Sigmoid colon (tissue), 7 donors: ENCODE results near the gene CFAP20DC. TPM values are rescaled to one million over a fixed set of nuclear protein-coding genes. Genes with fewer than 3 reads are reported as not detected.
"Not testable (repeated sequence)": the region's sequence is repeated elsewhere in the genome, so short reads cannot be mapped to it uniquely, and the experiment has no call there.

ENCODE experiments used
- DNase-seq: peaks from one replicate; pipeline ENCODE4 v3.0.0-alpha.2; 2019
- H3K27ac ChIP-seq, 4 donors: fragments of 200-600 bp; sonication (generic); one replicate each; pipeline ENCODE4 v1.5.1; 2016 to 2019; ENCODE audit warnings: mild to moderate bottlenecking in 1 of 4
- H3K27me3 ChIP-seq, 3 donors: fragments of 200-600 bp; sonication (generic); one replicate each; pipeline ENCODE4 v1.5.1; 2019; ENCODE audit warnings: mild to moderate bottlenecking in 1 of 3
- H3K36me3 ChIP-seq, 4 donors: fragments of 200-600 bp; sonication (generic); one replicate each; pipeline ENCODE4 v1.5.1; 2016 to 2019
- H3K4me1 ChIP-seq, 4 donors: fragments of 200-600 bp; sonication (generic); one replicate each; pipeline ENCODE4 v1.5.1; 2017 to 2019
- H3K4me3 ChIP-seq, 4 donors: fragments of 200-600 bp; sonication (generic); one replicate each; pipeline ENCODE4 v1.5.1; 2017 to 2019; ENCODE audit warnings: mild to moderate bottlenecking in 2 of 4, moderate library complexity in 1 of 4
- H3K9me3 ChIP-seq, 4 donors: fragments of 200-600 bp in 3 of 4; sonication (generic) in 3 of 4; one replicate each; pipeline versions ENCODE4 v1.5.1 to v1.6.1; 2013 to 2019
- EP300 ChIP-seq, 4 donors: sonication (generic); formaldehyde crosslinking; IDR thresholded peaks; one replicate each; pipeline ENCODE4 v1.6.1; 2017; ENCODE audit warnings: antibody characterized with exemption in 4 of 4
- POLR2A ChIP-seq, 2 donors: fragments of 450-650 bp; IDR thresholded peaks; one replicate each; pipeline ENCODE4 v1.6.1; 2016; ENCODE audit warnings: antibody characterized with exemption in 2 of 2, mild to moderate bottlenecking in 2 of 2, moderate library complexity in 2 of 2
- POLR2AphosphoS5 ChIP-seq, 4 donors: sonication (generic); formaldehyde crosslinking; IDR thresholded peaks; one replicate each; pipeline ENCODE4 v1.6.1; 2017; ENCODE audit warnings: antibody characterized with exemption in 4 of 4
- whole genome bisulfite sequencing, 2 donors: extraction: QIAGEN DNeasy Blood & Tissue Kit; methylation state at CpG; one replicate each; pipeline ENCODE4 v1.1.7; 2013; 5-methylcytosine and 5-hydroxymethylcytosine counted together
- intact Hi-C: fragments of 100-400 bp; cut with DNase I; formaldehyde crosslinking; loops from one replicate; pipeline ENCODE4 v1.15.1; 2023
- polyA plus RNA-seq, 3 donors: library from polyadenylated mRNA; stranded (reverse); fragments of 200-250 nt; gene quantifications; one replicate each; pipeline ENCODE4 v1.2.3, GENCODE V29; 2013
- total RNA-seq, 4 donors: library from RNA; depleted of rRNA; stranded (reverse); fragments of >200 nt; gene quantifications; one replicate each; pipeline ENCODE4 v1.1.0, GENCODE V29; 2016
- TF ChIP-seq, protein P1 (sequence below), 4 experiments: fragments of 450-650 bp in 3 of 4; fragments of 200-600 bp in 1 of 4; IDR thresholded peaks; one replicate each; pipeline ENCODE4 v1.5.1; 2016 to 2019; ENCODE audit warnings: antibody characterized with exemption in 4 of 4, mild to moderate bottlenecking in 3 of 4, moderate library complexity in 2 of 4
- donor health status: healthy with polysubstance abuse.
- donor health status: Bipolar disorder and iron deficiency.
- donor health status: healthy.

Gene CFAP20DC
- total and polyA plus RNA-seq, 7 donors, result under 0.01 to 0.83 (median 0.37) TPM; not detected in 1

DNA sequence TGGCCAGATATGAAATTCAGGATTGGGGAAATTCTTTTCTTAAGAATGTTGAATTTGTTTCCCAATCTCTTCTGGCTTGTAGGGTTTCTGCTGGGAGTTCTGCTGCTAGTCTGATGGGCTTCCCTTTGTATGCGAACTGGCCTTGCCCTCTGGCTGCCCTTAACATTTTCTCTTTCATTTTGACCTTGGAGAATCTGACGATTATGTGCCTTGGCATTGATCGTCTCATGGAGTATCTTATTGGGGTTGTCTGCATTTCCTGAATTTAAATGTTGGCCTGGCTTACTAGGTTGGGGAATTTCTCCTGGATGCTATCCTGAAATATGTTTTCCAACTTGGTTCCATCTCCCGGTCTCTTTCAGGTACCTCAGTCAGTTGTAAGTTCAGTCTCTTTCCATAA lies 152.2 kb downstream of the CFAP20DC start:
- TF ChIP-seq EP300 (IDR thresholded peaks at IDR 0.05), result no peak
- TF ChIP-seq POLR2A (IDR thresholded peaks at IDR 0.05), result no peak
- TF ChIP-seq POLR2AphosphoS5 (IDR thresholded peaks at IDR 0.05), result no peak
- TF ChIP-seq, protein P1, sequence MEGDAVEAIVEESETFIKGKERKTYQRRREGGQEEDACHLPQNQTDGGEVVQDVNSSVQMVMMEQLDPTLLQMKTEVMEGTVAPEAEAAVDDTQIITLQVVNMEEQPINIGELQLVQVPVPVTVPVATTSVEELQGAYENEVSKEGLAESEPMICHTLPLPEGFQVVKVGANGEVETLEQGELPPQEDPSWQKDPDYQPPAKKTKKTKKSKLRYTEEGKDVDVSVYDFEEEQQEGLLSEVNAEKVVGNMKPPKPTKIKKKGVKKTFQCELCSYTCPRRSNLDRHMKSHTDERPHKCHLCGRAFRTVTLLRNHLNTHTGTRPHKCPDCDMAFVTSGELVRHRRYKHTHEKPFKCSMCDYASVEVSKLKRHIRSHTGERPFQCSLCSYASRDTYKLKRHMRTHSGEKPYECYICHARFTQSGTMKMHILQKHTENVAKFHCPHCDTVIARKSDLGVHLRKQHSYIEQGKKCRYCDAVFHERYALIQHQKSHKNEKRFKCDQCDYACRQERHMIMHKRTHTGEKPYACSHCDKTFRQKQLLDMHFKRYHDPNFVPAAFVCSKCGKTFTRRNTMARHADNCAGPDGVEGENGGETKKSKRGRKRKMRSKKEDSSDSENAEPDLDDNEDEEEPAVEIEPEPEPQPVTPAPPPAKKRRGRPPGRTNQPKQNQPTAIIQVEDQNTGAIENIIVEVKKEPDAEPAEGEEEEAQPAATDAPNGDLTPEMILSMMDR (IDR thresholded peaks at IDR 0.05), result no peak
- intact Hi-C loops, result no loop called here
- H3K27ac ChIP-seq, result no peak overlapping the region
- H3K4me3 ChIP-seq, result no peak overlapping the region
- no peaks in the 10 kb centered on the region for H3K27me3 ChIP-seq
- no peak for DNase-seq
- 86 to 87% methylated on average over 4 of the region's 4 CpGs for WGBS, 2 donors
- no peaks in the 10 kb centered on the region for H3K4me1 ChIP-seq
- no peaks in the 10 kb centered on the region for H3K9me3 ChIP-seq
- no peaks in the 10 kb centered on the region for H3K36me3 ChIP-seq

DNA sequence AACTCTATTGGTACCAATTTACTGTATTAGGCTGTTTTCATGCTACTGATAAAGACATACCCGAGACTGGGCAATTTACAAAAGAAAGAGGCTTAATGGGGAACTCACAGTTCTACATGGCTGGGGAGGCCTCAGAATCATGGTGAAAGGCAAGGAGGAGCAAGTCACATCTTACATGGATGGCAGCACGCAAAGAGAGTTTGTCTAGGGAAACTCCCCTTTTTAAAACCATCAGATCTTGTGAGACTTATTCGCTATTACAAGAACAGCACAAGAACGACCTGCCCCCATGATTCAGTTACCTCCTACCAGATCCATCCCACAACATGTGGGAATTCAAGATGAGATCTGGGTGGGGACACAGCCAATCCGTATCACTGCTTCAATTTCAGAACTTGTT lies 154.1 kb downstream of the CFAP20DC start:
- H3K4me1 ChIP-seq, H3K36me3 ChIP-seq, H3K27ac ChIP-seq, H3K9me3 ChIP-seq, intact Hi-C loops, H3K4me3 ChIP-seq, H3K27me3 ChIP-seq, DNase-seq: not testable (repeated sequence)
- 95 to 97% methylated on average over 5 of the region's 5 CpGs for WGBS, 2 donors

DNA sequence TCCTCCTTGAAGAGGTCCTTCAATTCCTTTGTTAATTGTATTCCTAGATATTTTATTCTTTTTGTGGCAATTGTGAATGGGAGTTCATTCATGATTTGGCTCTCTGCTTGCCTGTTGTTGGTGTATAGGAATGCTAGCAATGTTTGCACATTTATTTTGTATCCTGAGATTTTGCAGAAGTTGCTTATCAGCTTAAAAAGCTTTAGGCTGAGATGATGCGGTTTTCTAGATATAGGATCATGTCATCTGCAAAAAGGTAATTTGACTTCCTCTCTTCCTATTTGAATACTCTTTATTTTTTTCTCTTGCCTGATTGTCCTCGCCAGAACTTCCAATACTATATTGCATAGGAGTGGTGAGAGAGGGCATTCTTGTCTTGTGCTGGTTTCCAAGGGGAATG lies 157.3 kb downstream of the CFAP20DC start:
- H3K36me3 ChIP-seq, H3K4me3 ChIP-seq, H3K4me1 ChIP-seq, H3K27me3 ChIP-seq, H3K27ac ChIP-seq, H3K9me3 ChIP-seq, intact Hi-C loops, DNase-seq: not testable (repeated sequence)
- WGBS, 2 donors, result 53 to 83% methylated on average over 2 of the region's 2 CpGs

DNA sequence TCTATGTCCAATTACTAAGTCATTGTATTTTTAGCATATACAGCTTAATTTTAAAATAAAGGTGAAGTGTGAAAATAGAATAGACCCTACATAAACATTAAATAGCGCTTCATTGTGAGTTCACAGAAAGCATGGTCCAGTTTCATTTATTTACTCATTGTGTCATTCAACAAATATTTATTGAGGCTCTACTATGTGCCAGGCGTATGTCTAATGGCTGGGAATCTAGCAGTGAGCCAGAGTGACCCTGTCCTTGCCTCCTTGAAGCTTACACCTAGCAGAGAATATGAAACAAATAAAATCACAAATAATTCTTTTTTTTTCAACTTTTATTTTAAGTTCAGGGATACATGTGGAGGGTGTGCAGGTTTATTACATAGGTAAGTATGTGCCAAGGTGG lies 161.7 kb downstream of the CFAP20DC start:
- TF ChIP-seq POLR2AphosphoS5 (IDR thresholded peaks at IDR 0.05) (no peak), POLR2A (IDR thresholded peaks at IDR 0.05) (no peak), EP300 (IDR thresholded peaks at IDR 0.05) (no peak)
- TF ChIP-seq, protein P1 (IDR thresholded peaks at IDR 0.05), result no peak

DNA sequence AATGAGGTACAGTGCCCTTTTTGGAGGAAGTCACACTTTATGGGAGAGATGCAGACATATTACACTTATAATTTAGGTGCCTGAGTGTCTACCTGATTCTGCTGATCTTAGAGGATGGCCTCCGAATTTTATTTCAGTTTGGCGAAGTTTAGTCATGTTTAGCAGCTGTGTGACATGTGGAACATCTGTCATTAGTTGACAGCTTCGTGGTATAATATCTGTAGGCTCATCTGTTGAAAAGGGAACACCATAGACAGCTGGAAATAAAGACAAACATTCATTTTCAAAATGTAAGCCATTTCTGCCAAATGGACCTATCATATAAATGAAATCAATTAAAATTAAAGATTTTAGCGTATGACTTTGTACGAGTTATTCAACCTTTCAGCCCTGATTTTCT lies 165.4 kb downstream of the CFAP20DC start:
- Histone ChIP-seq H3K36me3 (no peaks in the 10 kb centered on the region), H3K4me1 (peaks cover 0 to 7% (median 2%) of the 10 kb centered on the region in 4 donors), H3K9me3 (no peaks in the 10 kb centered on the region), H3K4me3 (no peak overlapping the region), H3K27ac (no peak overlapping the region), H3K27me3 (no peaks in the 10 kb centered on the region)
- intact Hi-C loops, result no loop called here
- WGBS, 2 donors, result 70 to 87% methylated on average over 5 of the region's 5 CpGs
- no peak for DNase-seq
- TF ChIP-seq POLR2A (IDR thresholded peaks at IDR 0.05) (no peak), EP300 (IDR thresholded peaks at IDR 0.05) (no peak), POLR2AphosphoS5 (IDR thresholded peaks at IDR 0.05) (no peak)
- TF ChIP-seq, protein P1 (IDR thresholded peaks at IDR 0.05), result no peak

More for the DNA sequence above, 161.7 kb downstream of the CFAP20DC start:
- H3K36me3 ChIP-seq, result no peaks in the 10 kb centered on the region
- no peak overlapping the region for H3K4me3 ChIP-seq
- peaks cover 0 to 7% (median 2%) of the 10 kb centered on the region in 4 donors for H3K4me1 ChIP-seq
- H3K27ac ChIP-seq, result no peak overlapping the region
- DNase-seq, result no peak
- H3K9me3 ChIP-seq, result no peaks in the 10 kb centered on the region
- no peaks in the 10 kb centered on the region for H3K27me3 ChIP-seq
- WGBS, 2 donors, result 74 to 87% methylated on average over 2 of the region's 2 CpGs
- intact Hi-C loops, result no loop called here

DNA sequence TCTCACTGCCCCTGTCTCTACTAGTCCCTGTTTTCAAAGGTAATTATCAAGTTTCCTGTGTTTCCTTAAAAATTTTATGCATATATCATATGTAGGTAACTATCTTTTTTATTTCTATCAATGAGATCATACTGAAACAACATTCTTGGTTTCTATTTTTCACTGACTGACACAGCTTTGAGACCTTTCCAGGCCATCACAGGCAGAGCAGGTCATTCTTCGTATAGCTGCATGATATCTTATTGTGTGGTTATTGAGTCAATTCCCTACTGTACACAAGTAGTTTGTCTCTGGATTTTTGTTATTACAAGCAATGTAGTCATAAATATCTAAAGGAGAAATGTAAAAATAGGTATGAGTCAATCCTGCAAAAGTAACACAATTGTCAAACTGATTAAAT lies 169.6 kb downstream of the CFAP20DC start:
- Histone ChIP-seq H3K4me3 (no peak overlapping the region), H3K9me3 (no peaks in the 10 kb centered on the region), H3K27ac (no peak overlapping the region), H3K36me3 (no peaks in the 10 kb centered on the region), H3K27me3 (no peaks in the 10 kb centered on the region), H3K4me1 (peaks cover 0 to 7% (median 2%) of the 10 kb centered on the region in 4 donors)
- TF ChIP-seq, protein P1 (IDR thresholded peaks at IDR 0.05), result no peak
- TF ChIP-seq POLR2AphosphoS5 (IDR thresholded peaks at IDR 0.05) (no peak), EP300 (IDR thresholded peaks at IDR 0.05) (no peak), POLR2A (IDR thresholded peaks at IDR 0.05) (no peak)
- intact Hi-C loops, result no loop called here
- WGBS, 2 donors, result 73 to 82% methylated on average over 1 of the region's 1 CpG
- DNase-seq, result no peak
